Right kidney (tissue), 1 donor: ENCODE measurements around the gene RPL27.

Experiments
- DNase-seq: peaks from one replicate; pipeline ENCODE4 v3.0.0-alpha.2; 2016

The RPL27 gene

GRCh38 chr17:43018932-43019331, 20.7 kb downstream of the RPL27 start:
- DNase-seq = no peak

GRCh38 chr17:43019418-43019817, 21.2 kb downstream of the RPL27 start:
- DNase-seq = no peak

GRCh38 chr17:43020030-43020621, 21.9 kb downstream of the RPL27 start:
- DNase-seq = no peak

- DNase-seq = peak; percentile 67
Observed at GRCh38 chr17:43020789-43021740, 22.8 kb downstream of the RPL27 start.

DNA sequence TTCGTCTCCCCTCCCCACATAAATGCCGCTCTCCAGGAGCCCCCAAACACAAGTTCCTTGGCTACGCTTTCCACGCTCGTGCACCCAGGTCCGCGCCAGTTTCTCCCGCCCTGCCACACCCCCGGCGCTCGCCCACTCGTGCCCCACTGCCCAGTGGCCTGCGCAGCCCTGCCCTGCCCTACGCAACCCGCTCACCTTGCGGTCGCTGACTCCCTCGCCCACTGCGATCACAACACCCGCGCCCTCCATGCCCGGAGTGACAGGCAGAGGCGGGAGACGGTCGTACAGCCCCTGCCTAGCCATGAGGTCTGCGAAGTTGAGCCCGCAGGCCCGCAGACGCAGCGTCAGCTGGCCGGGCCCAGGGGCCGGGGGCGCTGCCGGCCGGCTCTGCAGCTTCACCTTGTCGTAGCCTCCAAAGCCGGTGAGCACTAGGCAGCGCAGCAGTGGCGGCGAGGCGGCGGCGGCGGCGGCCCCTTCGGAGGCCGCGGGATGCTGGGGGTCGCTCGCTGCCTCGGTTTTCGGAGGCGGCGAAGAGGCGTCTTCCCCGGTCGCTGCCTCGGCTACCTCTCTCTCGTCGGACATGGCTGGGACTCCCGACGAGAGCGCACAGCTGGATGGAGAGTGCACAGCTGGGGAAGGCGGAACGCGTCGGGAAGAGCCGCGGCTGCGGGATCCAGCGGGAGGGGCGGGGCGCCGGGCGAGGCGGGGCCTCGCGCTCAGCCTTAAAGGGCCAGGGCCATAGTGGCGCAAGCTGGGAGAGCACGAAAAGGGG, 23.7 kb downstream of the RPL27 start, which contains the start of gene VAT1:
Gene VAT1 (minus strand): TSS at position 645 of the 772 bp plus-strand sequence. CDS start 63 bp downstream, at position 582.
- DNase-seq = peak; percentile 96

- peak; percentile 97 for DNase-seq
Observed at GRCh38 chr17:43024407-43025289, 26.4 kb downstream of the RPL27 start, which contains the start of gene RND2. TSS of gene RND2 (plus strand) at chr17:43025231. CDS start at chr17:43025348, 117 bp downstream.

GRCh38 chr17:43025290-43025657, 27.1 kb downstream of the RPL27 start:
- no peak for DNase-seq

DNA sequence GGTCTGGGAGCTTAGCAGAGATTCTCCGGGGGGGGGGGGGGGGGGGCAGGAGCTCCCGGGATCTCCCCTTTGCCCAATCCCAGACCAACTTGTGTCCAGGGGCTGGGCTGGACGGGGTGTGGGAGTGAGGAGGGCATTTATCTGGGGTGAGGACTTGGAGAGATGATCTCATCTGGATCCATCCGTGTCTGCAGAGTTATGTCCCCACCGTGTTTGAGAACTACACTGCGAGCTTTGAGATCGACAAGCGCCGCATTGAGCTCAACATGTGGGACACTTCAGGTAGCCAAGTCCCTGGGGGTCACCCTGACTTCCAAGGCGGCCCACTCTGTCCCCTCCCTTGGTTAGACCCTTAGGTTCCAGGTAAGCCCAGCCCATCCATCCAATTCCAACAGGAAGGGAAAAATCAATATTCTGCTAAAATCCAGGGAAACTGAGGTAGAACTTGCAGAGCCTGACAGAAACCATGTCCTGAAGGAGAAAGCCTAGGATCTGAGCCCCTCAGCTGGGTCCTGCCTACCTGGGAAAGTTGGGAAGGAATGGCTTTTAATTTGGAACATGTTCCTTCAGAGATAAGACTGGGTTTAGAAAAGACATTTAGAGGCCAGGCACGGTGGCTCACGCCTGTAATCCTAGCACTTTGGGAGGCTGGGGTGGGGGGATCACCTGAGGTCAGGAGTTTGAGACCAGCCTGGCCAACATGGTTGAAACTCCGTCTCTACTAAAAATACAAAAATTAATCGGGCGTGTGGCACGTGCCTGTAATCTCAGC, 27.7 kb downstream of the RPL27 start:
- no peak for DNase-seq

- DNase-seq = no peak
Observed at GRCh38 chr17:43026595-43026994, 28.4 kb downstream of the RPL27 start.

- no peak for DNase-seq
Observed at GRCh38 chr17:43027091-43028032, 29.1 kb downstream of the RPL27 start.

- no peak for DNase-seq
Observed at GRCh38 chr17:43028221-43028861, 30.1 kb downstream of the RPL27 start.

GRCh38 chr17:43030137-43030767, 32.0 kb downstream of the RPL27 start:
- DNase-seq = no peak

GRCh38 chr17:43031666-43032065, 33.4 kb downstream of the RPL27 start:
- no peak for DNase-seq

GRCh38 chr17:43033948-43034881, 36.0 kb downstream of the RPL27 start:
- DNase-seq = no peak

DNA sequence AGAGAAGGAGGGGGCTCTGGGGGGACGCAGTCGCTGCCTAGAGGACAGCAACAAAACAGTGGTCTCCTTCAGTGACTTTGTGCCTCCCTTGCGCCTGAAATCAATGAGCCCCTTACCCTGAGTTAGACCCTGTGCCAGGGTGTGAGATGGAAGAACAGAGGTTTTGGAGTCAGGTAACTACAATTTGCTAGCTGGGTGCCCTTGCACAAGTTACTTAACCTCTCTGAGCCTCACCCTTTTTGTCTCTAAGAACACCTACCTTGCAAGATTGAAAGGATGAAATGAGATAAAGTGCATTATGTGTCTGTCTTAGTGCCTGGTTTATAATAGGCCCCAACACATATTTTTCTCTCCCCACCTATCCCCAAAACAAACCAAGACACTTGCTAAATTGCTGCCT, 36.7 kb downstream of the RPL27 start:
- no peak for DNase-seq

GRCh38 chr17:43039646-43040045, 41.4 kb downstream of the RPL27 start:
- DNase-seq = no peak

GRCh38 chr17:43040655-43041054, 42.4 kb downstream of the RPL27 start:
- DNase-seq = no peak
